Measurements from ENCODE around the gene DENND2D.

Gene DENND2D

DNA sequence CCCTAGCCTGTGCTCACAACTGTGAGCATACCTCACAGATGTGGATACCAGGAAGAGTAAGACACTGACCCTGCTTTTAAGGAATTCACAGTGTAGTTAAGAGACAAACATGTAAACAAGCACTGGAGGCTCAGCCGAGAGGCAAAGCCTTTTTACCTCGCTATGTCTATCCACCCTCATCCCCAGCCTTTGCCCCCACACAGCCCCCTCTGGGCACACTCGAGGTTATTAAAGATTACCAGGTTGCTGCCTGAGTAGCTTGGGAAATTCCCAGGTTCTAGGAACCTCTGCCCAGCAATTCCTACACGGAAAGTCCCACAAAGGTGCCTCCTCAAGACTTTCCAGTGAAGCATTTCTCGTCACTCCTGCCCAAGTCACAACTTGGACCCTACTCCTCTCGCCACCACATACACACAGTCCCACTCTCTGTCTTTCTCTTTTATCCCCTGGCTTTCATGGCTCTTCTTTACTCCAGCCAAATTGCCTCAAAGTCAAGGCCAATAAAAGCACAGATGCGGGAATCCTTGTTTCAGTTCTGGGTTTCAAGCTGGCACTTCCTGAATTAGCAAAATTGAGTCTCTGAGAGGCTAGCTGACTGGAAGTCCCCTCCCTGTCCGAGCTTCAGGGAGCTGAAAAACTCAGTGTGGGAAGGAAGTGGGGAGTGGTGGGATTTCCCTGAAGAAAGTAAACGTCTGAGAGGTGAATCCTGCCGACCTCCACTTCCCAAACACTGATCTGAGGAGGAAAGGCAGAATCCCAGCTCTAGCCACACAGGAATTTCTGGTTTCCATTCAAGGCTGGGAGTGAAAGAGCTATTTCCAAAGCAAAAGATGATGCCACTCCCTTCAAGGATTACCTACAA, 7.6 kb downstream of the DENND2D start:
- Histone ChIP-seq H3K36me3 (ENCODE audit: control insufficient read depth, insufficient read depth, low read length) (no peaks in the 10 kb centered on the region), H3K4me1 (no peaks in the 10 kb centered on the region), H3K79me2 (no peaks in the 10 kb centered on the region), H3K4me3 (ENCODE audit: low read depth, low read length) (no peak overlapping the region), H2AFZ (no peak overlapping the region), H3K9ac (no peak overlapping the region), H3K4me2 (ENCODE audit: low read length) (no peak overlapping the region), H3K27ac (no peak overlapping the region), H3K9me3 (ENCODE audit: control insufficient read depth, low read length) (no peaks in the 10 kb centered on the region), H3K27me3 (ENCODE audit: control insufficient read depth, insufficient read depth, low read length) (no peaks in the 10 kb centered on the region)
- TF ChIP-seq, protein P1, sequence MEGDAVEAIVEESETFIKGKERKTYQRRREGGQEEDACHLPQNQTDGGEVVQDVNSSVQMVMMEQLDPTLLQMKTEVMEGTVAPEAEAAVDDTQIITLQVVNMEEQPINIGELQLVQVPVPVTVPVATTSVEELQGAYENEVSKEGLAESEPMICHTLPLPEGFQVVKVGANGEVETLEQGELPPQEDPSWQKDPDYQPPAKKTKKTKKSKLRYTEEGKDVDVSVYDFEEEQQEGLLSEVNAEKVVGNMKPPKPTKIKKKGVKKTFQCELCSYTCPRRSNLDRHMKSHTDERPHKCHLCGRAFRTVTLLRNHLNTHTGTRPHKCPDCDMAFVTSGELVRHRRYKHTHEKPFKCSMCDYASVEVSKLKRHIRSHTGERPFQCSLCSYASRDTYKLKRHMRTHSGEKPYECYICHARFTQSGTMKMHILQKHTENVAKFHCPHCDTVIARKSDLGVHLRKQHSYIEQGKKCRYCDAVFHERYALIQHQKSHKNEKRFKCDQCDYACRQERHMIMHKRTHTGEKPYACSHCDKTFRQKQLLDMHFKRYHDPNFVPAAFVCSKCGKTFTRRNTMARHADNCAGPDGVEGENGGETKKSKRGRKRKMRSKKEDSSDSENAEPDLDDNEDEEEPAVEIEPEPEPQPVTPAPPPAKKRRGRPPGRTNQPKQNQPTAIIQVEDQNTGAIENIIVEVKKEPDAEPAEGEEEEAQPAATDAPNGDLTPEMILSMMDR (IDR thresholded peaks at IDR 0.05), result no peak

DNA sequence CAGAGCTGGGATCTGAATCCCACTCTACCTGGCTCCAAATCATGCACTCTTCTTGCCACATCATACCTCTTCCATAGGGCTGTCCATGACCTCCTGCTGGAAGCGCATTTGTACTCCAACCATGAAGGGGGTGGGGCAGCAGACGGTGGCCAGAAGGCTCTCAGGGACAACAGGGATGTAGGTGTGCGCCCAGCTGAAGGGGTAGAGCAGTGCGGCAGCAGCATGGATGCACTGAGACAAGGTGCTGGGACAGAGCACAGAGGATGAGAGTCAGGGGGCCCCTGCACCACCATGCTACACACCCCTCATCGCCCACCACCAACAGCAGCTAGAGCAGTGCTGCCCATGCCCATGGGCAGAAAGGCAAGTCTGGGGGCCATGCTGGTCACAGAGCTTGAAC, 8.4 kb downstream of the DENND2D start:
- H3K4me3 ChIP-seq (ENCODE audit: low read depth, low read length), result no peak overlapping the region
- H3K79me2 ChIP-seq, result no peaks in the 10 kb centered on the region
- no peak overlapping the region for H3K9ac ChIP-seq
- H3K4me1 ChIP-seq, result no peaks in the 10 kb centered on the region
- H3K36me3 ChIP-seq (ENCODE audit: control insufficient read depth, insufficient read depth, low read length), result no peaks in the 10 kb centered on the region
- H3K27ac ChIP-seq, result no peak overlapping the region
- TF ChIP-seq, protein P1 (IDR thresholded peaks at IDR 0.05), result no peak
- no peak overlapping the region for H2AFZ ChIP-seq
- H3K9me3 ChIP-seq (ENCODE audit: control insufficient read depth, low read length), result no peaks in the 10 kb centered on the region
- no peak overlapping the region for H3K4me2 ChIP-seq (ENCODE audit: low read length)
- no peaks in the 10 kb centered on the region for H3K27me3 ChIP-seq (ENCODE audit: control insufficient read depth, insufficient read depth, low read length)

DNA sequence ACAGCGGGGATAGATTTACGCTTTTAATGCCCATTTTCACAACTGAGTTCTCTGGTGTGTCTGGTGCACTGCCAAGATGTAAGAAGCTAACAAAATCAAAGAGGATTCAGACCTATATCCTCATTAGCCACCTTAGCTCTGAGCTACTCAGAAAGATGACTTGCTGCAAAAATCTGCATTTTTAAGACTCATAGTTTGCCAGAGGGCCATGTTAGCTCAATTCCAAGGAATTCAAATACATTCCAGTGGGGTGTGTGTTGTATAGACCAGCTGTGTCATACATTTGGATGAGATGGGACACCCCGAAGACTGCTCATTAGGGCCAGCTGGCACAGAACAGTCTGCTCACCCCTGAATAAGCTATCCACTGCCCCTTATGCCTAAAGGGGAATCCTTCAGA, 8.9 kb downstream of the DENND2D start:
- TF ChIP-seq, protein P1 (IDR thresholded peaks at IDR 0.05), result no peak
- Histone ChIP-seq H3K27ac (no peak overlapping the region), H3K4me3 (ENCODE audit: low read depth, low read length) (no peak overlapping the region), H3K79me2 (no peaks in the 10 kb centered on the region), H3K4me1 (no peaks in the 10 kb centered on the region), H2AFZ (no peak overlapping the region), H3K27me3 (ENCODE audit: control insufficient read depth, insufficient read depth, low read length) (no peaks in the 10 kb centered on the region), H3K36me3 (ENCODE audit: control insufficient read depth, insufficient read depth, low read length) (no peaks in the 10 kb centered on the region), H3K9me3 (ENCODE audit: control insufficient read depth, low read length) (no peaks in the 10 kb centered on the region), H3K4me2 (ENCODE audit: low read length) (no peak overlapping the region), H3K9ac (no peak overlapping the region)

DNA sequence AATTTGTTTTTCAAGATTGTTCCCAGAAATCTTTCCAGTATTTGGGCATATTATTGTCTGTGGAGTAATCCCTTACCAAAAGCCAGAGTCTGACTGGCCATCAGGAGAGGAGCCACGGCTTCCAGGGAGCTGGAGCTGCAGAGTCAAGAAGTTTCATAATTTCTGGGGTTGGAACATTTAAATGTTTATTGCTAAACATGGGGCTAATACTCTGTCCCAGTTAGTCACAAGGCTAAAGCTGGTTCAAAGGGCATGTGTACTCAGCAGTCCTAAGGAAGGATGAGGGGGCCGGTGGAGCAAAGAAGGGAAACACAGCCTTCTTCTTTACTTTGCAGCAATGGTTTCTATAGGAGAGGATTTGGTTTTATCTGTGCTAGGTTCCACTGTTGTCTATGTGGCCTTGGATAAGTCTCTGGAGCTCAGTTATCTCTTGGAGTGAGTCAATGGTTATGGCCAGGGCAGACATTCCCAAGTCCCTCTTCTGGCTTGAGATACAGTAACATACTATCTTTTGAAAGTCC, 9.5 kb downstream of the DENND2D start:
- TF ChIP-seq, protein P1 (IDR thresholded peaks at IDR 0.05), result no peak
- Histone ChIP-seq H3K36me3 (ENCODE audit: control insufficient read depth, insufficient read depth, low read length) (no peaks in the 10 kb centered on the region), H2AFZ (no peak overlapping the region), H3K9ac (no peak overlapping the region), H3K4me3 (ENCODE audit: low read depth, low read length) (no peak overlapping the region), H3K4me2 (ENCODE audit: low read length) (no peak overlapping the region), H3K27me3 (ENCODE audit: control insufficient read depth, insufficient read depth, low read length) (no peaks in the 10 kb centered on the region), H3K9me3 (ENCODE audit: control insufficient read depth, low read length) (no peaks in the 10 kb centered on the region), H3K79me2 (no peaks in the 10 kb centered on the region), H3K4me1 (no peaks in the 10 kb centered on the region), H3K27ac (no peak overlapping the region)

Measured in parathyroid adenoma (tissue), 2 donors.